HTERT RPE-1 (cell line): ENCODE measurements around the gene DHX40.
"Not testable (repeated sequence)": the region's sequence is repeated elsewhere in the genome, so short reads cannot be mapped to it uniquely, and the experiment has no call there.

Experiments used
- in situ Hi-C: fragments of 300-500 bp; cut with MboI; formaldehyde crosslinking; loops from 4 replicates; pipeline ENCODE4 v1.14.3; 2020; ENCODE audit warnings: low sequenced_read_pairs

DHX40 gene

DNA sequence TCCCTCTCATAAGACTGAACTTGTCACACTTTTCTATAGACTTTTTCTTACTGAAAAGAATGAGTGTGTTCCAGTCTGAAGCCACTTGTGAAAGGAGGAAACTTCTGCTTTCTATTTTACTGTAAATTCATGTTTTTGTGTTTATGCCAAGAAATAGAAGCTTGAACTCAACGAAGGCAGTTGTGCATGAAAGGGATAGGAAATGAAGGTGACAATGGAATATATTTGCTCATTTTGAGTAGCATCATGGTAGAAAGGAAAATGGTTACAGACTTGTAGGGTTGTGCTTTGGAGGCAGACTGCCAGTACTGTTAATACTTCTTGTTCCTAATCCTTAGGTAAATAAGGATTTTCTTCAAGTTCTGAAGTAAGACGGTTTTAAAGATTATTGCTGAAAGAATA lies 62.4 kb downstream of the DHX40 start:
- in situ Hi-C loops, result no loop called here

DNA sequence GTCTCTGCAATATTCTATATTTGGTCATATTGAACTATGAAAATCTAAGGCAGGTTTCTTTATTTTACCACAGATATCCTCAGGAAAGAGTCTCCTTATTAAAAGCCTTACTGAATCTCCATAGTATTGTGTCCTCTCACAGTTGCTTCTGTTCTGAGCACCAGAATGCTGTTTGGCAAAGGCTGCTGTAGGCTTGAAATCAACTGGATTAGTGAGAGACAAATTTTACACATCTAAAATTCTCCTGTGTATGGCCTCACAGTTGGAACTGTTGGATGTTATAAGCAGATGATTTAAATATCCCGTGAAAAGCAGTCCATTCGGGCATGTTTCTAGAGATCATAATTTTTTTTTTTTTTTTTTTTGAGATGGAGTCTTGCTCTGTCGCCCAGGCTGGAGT lies 63.8 kb downstream of the DHX40 start:
- in situ Hi-C loops, result no loop called here

- in situ Hi-C loops, result no loop called here
These were observed 65.9 kb downstream of the DHX40 start for GRCh38 chr17:59631276-59631675.

- in situ Hi-C loops, result no loop called here
These were observed 67.0 kb downstream of the DHX40 start for GRCh38 chr17:59632398-59632797.

DNA sequence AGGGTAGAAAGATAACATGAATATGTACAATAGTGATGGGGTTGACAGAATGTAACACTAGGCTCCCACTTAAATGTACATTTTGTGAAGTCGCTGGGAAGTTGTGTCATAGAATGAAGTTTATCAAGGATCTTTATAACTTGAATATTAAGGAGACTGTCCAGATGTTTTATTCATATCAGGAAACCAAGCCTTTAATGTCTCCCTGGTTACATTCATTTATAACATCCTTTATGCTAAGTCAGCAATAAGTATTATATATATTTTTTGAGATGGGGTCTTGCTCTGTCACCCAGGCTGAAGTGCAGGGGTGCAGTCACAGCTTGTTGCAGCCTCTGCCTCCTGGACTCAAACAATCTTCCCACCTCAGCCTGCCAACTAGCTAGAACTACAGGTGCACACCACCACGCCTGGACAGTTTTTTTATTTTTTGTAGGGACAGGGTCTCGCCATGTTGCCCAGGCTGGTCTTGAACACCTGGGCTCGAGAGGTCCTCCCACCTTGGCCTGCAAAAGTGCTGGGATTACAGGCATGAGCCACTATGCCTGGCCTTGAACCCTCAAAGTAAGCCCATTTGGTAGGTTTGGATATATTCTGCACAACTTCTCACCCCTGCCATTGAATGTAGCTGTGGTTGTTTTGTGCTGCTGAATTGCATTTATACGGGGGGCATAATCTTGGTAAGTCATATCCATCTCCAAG lies 68.4 kb downstream of the DHX40 start:
- in situ Hi-C loops, result no loop called here

GRCh38 chr17:59634632-59635541 lies 69.5 kb downstream of the DHX40 start:
- in situ Hi-C loops, result no loop called here

DNA sequence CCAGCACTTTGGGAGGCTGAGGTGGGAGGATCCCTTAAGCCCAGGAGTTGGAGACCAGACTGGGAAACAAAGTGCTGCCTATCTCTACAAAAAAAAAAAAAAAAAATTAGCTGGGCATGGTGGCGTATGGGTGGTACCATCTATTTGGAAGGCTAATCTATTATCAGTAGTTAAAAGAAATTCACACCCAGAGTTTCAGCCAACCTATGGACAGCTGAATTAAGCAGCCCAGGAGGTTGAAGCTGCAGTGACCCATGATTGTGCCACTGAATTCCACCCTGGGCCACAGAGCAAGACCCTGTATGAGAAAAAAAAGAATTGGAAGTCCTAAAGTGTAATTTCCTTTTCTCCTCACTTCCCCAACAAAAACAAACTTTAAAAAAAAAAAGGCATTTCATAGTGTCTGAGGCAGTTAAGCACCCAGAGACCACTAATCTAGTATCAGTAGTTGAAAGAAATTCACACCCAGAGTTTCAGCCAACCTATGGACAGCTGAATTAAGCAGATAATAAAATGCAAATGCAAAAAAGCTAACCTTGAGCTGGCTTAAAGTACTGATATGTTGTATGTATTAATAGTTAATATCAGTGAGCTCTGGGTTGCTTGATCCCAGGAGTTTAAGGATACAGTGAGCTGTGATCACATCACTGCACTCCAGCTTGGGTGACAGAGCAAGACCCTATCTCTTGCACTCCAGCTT lies 72.4 kb downstream of the DHX40 start:
- in situ Hi-C loops, result no loop called here

GRCh38 chr17:59638553-59638952 lies 73.1 kb downstream of the DHX40 start:
- in situ Hi-C loops, result no loop called here

DNA sequence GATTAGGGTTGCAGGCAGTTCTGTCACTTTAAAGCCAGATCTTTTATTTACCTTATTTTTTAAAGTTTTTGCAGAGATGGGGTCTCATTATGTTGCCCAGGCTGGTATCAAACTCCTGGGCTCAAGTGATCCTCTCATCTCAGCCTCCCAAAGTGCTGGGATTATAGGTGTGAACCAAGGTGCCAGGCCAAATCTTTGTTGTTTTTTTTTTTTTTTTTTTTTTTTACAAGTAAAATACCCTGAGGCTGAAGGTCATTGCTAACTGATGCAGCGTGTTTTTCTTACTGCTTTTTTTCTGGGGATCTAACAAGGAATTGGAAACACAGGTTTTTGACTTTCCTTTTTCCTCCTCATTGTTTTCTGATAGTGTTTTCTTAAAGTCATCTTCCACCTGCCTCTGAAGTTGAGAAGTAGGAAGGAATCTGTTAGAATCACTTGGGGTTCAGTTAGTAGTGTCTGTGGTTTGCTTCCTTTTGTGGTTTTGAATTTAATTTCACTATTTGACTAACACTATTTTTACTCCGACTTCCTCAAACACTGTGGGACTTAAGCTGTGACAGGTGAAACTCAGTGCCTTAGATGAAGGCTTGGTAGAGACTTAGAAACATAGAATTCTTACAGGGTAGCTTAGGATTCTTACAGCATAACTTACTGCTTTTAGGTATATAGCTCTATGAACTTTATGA lies 76.5 kb downstream of the DHX40 start:
- in situ Hi-C loops, result no loop called here

- in situ Hi-C loops, result no loop called here
These were observed 77.2 kb downstream of the DHX40 start for GRCh38 chr17:59642565-59642964.

DNA sequence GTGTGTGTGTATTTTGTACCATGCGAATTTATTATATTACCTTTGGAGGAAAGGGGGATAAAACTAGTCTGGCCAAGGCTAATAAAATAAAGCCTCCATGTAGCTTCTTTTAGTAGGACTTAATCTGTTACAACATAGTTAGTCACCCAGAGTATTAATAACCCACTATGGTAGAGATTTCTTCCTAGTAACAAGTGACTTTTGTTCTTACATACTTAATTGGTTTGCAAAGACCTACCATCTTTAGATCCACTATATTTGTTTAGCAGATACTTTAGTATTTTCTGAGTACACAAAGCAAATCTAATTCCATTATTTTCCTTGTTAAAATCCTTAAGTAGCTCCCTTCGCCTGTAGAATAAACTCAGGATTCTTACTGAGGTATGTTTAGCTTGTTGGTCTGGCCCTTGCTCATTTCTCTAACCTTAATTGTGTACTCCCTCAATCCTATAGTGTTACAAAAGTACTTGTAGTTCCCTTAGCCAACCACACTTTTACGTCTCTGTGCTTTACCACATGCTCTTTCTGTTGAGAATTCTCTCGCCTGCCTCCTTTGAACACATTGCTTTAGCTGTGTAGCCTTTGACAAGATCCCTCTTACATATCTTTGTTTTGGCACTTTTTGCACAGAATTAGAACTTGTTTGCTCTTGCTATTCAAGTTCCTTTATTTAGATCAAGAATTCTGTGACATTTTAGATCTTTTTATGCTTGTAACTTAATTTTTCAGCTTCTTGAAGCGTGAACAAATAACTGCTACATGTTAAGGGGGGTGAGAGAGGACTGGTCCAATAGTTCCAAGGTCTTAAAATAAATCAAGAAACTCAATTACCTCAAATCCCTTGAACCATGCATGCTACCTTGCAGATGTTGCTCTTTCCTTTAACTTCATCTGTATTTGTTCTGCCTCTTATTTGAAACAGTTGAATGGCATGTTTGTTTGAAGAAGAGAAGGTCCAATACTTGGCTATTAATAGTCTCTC lies 78.0 kb downstream of the DHX40 start:
- in situ Hi-C loops, result no loop called here

DNA sequence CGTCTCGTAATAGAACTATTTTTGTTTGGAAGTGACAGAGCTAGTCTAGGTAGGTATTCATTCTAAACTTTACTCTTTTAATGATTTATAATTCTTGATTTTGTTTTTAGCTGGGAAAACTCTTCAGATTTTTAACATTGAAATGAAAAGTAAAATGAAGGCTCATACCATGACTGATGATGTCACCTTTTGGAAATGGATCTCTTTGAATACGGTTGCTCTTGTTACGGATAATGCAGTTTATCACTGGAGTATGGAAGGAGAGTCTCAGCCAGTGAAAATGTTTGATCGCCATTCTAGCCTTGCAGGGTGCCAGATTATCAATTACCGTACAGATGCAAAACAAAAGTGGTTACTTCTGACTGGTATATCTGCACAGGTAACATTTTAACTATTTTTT lies 81.9 kb downstream of the DHX40 start:
- in situ Hi-C loops, result no loop called here

DNA sequence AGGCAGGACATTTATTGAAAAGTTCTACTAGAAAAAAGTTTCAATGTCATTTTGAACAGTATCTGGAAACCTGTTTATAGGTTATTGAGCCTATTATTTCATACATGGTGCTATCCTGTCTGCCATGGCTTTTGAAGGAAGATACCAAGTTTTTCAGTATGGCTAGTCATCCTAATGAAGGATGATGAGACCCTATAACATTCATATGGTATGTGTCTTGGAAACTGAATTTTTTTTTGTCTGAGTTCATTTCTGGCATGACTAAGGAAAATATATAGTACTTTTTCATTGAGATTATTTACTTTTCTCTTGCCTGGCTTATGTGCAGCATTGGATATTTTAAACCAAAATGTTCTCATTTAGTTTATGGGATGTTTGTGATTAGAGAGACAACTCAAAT lies 84.5 kb downstream of the DHX40 start:
- in situ Hi-C loops, result no loop called here

DNA sequence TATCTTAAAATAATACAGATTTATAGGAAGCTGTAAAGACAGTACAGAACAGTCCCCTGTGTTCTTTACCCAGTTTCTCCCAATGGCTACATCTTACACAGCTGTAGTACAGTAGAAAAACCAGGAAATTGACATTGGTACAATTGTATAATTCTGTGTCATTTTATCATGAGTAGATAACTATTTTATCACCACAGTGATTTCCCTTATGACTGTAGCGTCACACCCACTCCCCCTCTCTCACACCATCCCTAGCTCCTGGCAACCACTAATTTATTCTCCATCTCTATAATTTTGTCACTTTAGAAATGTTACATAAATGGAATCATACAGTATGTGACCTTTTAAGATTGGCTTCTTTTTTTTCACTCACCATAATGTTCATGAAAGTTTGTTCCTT lies 85.2 kb downstream of the DHX40 start:
- in situ Hi-C loops, result no loop called here

DNA sequence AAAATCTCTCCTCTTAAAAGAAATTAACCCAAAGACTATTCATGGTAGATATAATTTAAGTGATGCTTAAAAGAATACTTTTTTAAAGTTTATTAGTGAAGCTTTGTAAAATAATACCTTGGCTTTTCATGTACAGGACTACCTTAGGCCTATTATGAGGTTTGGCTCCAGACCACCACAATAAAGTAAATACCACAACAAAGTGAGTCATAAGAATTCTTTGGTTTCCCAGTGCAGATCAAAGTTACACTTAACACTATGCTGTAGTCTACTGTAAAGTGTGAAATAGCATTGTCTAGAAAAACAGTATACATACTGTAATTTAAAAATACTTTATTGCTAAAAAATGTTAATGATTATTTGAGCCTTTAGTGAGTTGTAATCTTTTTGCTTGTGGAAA lies 85.9 kb downstream of the DHX40 start:
- in situ Hi-C loops, result no loop called here

DNA sequence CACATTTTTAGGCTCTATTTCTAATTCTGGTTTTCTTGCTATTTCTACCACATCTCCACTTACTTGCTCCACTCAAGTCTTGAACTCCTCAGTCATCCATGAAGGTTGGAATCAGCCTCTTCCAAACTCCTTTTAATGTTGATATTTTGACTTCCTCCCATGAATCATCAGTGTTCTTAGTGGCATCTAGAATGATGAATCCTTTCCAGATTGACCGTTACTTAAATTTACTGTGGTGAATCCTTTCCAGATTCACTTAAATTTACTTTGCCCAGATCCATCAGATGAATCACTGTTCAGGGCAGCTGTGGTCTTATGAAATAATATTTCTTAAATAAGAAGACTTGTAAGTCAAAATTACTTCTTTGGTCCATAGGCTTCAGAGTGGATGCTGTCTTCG lies 86.7 kb downstream of the DHX40 start:
- in situ Hi-C loops, result no loop called here

GRCh38 chr17:59656624-59657023 lies 91.2 kb downstream of the DHX40 start:
- in situ Hi-C loops, result not testable (repeated sequence)
